ENCODE measurements around the gene VCX. TPM values are rescaled to one million over a fixed set of nuclear protein-coding genes. Genes with fewer than 3 reads are reported as not detected.
"Not testable (repeated sequence)": the region's sequence is repeated elsewhere in the genome, so short reads cannot be mapped to it uniquely, and the experiment has no call there.

Gene VCX
- not detected in 2 replicates for total RNA-seq (2021)
- long read RNA-seq: 0 reads

DNA sequence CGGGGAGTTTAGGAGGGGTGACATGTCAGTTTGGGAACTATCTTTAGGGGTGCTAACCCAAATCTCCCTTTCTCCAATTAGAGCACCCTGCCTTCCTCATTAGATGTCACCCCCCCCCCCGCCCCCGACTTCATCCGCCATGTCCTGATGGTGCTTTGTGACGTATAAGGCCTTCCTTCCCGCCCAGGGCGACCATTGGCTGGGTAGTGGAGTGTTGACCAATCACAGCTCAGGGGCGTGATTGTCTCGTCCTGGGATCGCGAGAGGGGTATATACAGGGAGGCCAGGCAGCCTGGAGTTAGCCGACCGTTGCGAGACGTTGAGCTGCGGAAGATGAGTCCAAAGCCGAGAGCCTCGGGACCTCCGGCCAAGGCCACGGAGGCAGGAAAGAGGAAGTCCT is at the start of gene VCX:
Gene VCX (plus strand): TSS at position 301 of the 400 bp plus-strand sequence. CDS start 33 bp downstream, at position 334.
- H4K8ac ChIP-seq (replicated peaks; ENCODE audit: insufficient read length, low read depth, low read length); H3K9me3 ChIP-seq (ENCODE audit: control insufficient read depth, low read depth, low read length); H3K27ac Mint-ChIP-seq; H4K5ac ChIP-seq (ENCODE audit: insufficient read length, low read depth, low read length); H3T11ph ChIP-seq (ENCODE audit: low read length); H2BK5ac ChIP-seq (ENCODE audit: insufficient read length, low read length); H4K91ac ChIP-seq (ENCODE audit: insufficient read length, low read depth, low read length); H3K23me2 ChIP-seq (ENCODE audit: insufficient read length, low read depth, low read length, poor library complexity, severe bottlenecking); H3K56ac ChIP-seq (ENCODE audit: insufficient read length, low read depth, low read length); H2BK15ac ChIP-seq (ENCODE audit: low read depth, low read length); H2BK12ac ChIP-seq (ENCODE audit: insufficient read length, low read depth, low read length); H3K4me3 Mint-ChIP-seq; H2BK120ac ChIP-seq (ENCODE audit: low read depth, low read length, poor library complexity, severe bottlenecking); H3K36me3 Mint-ChIP-seq (ENCODE audit: insufficient read depth in 1 of 3, low read depth in 3 of 3); H2AFZ ChIP-seq (ENCODE audit: low read length); H3K4me1 ChIP-seq (ENCODE audit: insufficient read depth, low read length); H3K18ac ChIP-seq (ENCODE audit: insufficient read length, low read depth, low read length); H3K4me1 Mint-ChIP-seq; H2AK5ac ChIP-seq (ENCODE audit: insufficient read length, low read length); H3K27me3 ChIP-seq (ENCODE audit: insufficient read depth, low read length); H3K79me1 ChIP-seq (ENCODE audit: insufficient read depth, low read depth, low read length, poor library complexity, severe bottlenecking); H3K27ac ChIP-seq (ENCODE audit: insufficient read length, low read depth, low read length); H3K4me2 ChIP-seq (ENCODE audit: insufficient read depth, insufficient read length, low read length); H3K23ac ChIP-seq (ENCODE audit: insufficient read length, low read depth, low read length); H2BK20ac ChIP-seq (ENCODE audit: low read depth, low read length, poor library complexity, severe bottlenecking); H3K4ac ChIP-seq (ENCODE audit: low read depth, low read length); H3K27me3 Mint-ChIP-seq (ENCODE audit: low read depth); H3K9ac ChIP-seq (ENCODE audit: extremely low read depth, insufficient read length, low read length); DNase-seq; H3K79me2 ChIP-seq (ENCODE audit: insufficient read depth, low read length); H3K9me3 Mint-ChIP-seq; H3K14ac ChIP-seq (ENCODE audit: insufficient read depth, low read length); H4K20me1 ChIP-seq (ENCODE audit: control insufficient read depth, insufficient read depth, insufficient read length): not testable (repeated sequence)
- no CpG with 5 or more reads among the region's 20 CpGs for WGBS (ENCODE audit: extremely low coverage, insufficient read length, low lambda C conversion rate)
